Left lobe of liver (tissue), 2 donors: ENCODE data around the gene SORCS1. TPM values are rescaled to one million over a fixed set of nuclear protein-coding genes. Genes with fewer than 3 reads are reported as not detected.

Experiments used
- ATAC-seq: fragments of 200-7000 bp; cut with Tn5 transposase; one replicate; pipeline ENCODE4 v1.9.1; 2020; ENCODE audit warnings: mild to moderate bottlenecking, moderate library complexity
- DNase-seq: peaks from one replicate; pipeline ENCODE4 v3.0.0-alpha.2; 2020; ENCODE audit warnings: low spot score
- total RNA-seq: library from RNA; stranded (reverse); gene quantifications from one replicate; pipeline ENCODE4 v1.2.1, GENCODE V29; 2021
- donor health status: DM: no; HTN: no; CAD: no; lungs with moderate emphysema.
- donor health status: DM: no; HTN: yes; CAD: no.

Gene SORCS1
- total RNA-seq, 1 donor from 2014 or later: 0.10 TPM

DNA sequence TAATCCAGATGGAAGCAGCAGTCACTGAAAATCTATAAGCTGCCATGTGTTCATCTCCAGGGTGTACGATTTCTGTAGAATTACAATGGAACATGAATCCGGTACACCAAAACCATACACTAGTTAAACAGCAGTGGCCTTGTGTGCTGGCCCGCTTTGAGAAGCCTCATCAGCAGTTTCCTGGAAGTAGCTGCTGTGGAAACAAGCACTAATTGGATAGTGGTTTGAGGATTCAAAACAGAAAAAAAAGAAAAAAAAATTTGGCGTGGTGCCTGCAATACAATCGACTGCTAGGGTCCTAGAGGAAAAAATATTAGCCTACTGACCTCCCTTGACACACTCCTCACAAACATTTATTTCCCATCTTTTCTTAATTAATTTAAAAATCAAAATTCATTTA is 545.9 kb downstream of the SORCS1 start:
- no peak for ATAC-seq

DNA sequence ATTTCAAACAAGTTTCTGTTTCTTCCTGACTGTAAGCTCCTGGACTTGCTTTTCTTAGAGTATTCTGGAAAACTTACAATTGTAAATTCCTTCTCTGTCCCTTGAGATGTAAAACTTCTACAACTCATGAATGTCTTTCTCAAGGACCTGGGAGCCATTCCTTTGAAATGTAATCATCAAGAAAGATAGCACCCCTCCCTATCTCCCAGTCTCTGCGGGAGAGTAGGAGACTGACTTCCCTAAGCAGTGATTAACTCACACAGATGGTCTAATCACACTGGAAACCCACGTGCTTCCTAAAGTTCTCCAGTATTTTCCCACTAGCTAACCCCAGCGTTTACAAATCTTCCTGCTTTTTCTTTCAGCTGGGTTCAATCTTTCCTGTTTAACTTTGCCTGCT is 549.4 kb downstream of the SORCS1 start:
- DNase-seq (no peak), ATAC-seq (no peak)

More for the DNA sequence above, 545.9 kb downstream of the SORCS1 start:
- DNase-seq: no peak

DNA sequence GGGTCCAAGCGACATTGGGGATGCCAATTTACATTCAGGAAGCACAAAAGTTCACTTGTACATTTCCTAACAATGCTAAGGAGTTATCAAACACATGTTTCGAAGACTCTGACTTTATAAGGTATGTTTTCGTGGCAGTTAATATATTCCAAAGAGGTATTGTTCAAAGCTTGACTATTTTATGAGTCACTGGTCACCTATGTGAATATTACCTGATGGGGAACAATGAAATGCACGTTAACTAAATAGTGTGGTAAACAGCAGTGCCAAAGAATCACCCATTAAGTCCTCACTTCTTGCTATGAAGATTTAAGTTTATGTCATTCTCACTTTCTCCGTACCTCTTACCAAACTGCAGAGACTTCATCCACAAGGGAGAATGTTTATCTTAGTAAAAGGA is 550.2 kb downstream of the SORCS1 start:
- ATAC-seq: no peak
- DNase-seq: no peak

DNA sequence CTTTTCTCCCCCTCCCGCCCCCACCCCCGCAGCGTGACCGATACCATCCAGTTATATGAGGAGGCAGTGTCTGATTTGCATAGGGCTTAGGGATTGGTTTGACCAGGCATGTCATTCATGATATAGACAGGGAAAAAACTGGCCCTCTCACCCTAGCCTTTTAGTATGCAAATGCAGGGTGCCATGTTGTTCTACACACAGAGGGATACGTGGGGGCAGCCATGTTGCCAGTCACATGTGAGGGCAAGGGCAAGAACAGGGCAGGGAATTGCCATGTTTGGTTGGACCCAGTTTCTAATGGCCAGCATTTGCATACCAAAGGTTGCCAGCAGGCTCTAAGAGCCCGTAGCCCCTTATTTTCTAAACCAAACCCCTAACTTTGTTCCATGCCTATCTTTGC is 552.1 kb downstream of the SORCS1 start:
- no peak for ATAC-seq

DNA sequence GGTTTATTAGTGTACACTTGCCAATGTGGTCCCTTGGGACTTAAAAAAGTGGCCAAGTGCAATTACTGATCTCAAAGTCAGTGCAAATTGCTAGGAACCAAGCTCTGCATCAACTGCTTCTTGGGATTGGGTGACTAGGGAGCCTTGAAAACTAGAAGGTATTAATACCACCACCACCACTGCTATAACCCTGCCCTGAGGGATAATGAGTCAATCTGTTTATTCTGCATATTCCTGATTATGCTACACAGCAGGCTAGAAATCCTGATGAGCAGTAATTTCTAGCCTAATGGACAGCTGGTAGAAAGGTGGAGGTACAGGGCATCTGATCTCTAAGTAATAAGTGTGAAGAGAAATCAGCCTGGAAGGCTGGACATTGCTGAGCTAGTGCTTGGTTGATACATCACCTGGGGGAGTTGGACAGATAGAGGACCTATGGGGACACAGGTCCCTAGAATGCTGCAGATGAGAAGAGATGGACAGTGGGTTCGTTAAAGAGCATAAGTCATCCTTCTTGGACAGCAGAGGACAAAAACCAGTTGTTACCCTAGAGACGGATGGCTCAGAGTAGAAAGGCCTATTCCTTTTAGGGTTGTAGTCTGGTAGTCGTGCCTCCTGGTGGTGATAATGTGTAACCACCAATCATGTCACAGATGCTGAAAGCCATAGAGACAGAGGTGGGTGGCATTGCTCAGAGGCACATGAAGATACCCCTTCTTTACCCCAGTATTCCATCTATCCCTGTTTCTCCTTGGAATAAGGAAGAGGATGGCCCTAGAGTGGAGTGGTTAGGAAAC is 554.8 kb downstream of the SORCS1 start:
- ATAC-seq (no peak), DNase-seq (no peak)

More for the DNA sequence above, 552.1 kb downstream of the SORCS1 start:
- DNase-seq: no peak

DNA sequence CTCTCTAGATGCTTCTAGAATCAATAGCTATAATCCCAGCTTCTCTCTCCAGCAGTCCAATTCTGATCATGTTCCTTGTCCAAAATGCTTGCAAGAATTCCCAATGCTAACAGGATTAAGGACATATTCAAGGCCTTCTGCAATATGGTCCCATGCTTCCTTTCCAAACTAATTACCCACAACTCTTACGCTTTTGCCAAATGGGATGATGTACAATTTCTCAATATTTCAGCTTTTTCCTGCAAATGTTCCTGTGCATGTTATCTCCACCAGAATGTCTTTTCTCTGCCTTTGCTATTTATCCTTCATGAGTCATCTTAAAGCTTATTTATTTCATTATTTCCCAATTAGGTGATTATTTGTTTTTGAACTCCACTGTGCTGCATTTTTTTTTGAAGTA is 556.4 kb downstream of the SORCS1 start:
- ATAC-seq: no peak

DNA sequence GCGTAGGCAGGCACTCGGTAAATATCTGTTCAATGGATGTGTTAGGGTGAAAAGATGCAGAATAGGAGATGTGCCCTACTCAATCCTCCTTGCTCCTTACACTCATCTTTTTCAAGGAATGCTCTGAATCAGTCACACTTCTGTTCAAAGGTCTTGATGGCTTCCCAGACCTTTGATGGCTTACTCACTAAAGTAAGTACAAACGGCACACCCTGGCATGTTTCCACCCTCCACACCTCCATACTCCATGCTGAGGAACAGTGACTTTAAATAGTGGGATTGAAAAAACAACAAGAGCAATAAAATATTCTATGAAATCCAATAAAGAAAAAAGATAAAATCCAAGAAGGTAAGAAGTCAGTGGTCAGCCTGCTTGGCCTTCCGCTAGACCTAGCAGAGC is 569.2 kb downstream of the SORCS1 start:
- ATAC-seq: no peak
- DNase-seq: no peak

More for the DNA sequence above, 556.4 kb downstream of the SORCS1 start:
- DNase-seq: no peak

DNA sequence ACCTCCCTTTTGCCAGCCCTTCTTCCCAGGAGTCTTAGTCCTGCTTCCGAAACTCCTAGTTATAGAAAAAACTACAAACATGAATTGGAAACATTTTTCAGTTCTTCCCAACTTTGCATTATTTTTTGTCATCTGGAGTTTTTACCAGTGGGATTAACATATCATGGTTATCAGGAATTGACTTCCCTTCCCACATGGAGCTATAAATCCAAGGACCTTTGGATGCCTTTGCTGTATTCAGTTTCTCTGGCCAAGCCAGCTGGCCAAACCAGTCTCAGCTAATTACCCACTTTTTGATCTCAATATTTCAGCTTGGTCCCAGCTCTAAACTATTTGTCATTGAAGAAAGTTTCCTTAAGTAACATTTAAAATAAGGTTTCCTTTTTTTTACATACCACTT is 570.6 kb downstream of the SORCS1 start:
- DNase-seq: no peak
- no peak for ATAC-seq

DNA sequence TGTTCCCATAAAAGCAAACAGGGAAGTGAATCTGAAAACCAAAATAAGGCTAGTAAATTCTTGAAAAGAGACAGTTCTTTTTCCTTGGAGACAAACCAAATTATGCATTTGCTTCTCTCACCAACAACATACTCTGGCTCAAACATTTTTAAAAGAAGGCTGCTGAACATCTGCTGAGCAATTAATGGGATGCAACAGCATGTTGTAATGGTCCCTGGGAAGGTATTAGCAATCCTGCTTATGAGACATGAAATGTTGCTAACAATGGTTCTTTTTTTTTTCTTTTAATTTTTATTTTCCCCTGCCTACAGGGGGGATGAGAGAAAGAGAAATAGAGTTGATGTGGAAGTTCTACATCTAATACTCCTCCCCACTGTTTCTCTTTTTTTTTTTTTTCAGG is 572.1 kb downstream of the SORCS1 start:
- DNase-seq (no peak), ATAC-seq (no peak)

DNA sequence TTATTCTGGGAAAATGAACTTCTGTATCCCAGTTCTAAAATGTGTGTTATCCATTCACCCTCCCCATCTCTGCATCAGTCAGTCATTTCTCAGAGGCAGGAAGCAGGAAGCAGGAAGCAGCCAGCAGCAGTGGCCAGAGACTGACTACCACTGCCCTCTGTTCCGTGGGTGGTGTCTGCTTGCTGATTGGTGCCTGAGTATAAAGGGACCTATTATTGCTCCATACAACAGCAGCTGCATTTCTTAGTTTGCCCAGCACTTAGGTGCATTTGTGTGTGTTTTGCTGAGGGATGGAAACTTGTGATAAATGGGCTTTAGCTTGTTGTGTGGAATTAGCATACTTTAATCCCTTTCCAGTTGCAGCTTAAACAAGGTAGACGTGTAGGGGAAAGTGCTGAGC is 582.2 kb downstream of the SORCS1 start:
- DNase-seq (no peak), ATAC-seq (no peak)

DNA sequence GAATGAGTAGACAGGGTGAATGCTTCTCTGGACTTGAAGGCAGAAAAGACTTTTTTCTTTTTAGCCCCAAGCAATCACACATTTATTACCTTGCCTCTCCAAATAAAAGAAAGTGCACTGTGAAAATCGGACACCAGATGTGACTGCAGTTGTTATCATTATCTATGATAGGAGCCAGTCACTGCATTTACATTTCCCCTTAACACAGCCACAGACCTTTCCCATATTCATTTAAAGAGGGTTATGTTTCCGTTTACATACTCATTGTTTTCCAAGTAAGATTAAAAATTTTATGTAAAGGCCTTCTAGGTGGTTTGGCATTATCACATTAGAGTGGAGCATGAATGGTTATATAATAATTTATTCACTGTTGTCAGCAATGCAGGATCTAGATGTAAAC is 586.8 kb downstream of the SORCS1 start:
- ATAC-seq (no peak), DNase-seq (no peak)

DNA sequence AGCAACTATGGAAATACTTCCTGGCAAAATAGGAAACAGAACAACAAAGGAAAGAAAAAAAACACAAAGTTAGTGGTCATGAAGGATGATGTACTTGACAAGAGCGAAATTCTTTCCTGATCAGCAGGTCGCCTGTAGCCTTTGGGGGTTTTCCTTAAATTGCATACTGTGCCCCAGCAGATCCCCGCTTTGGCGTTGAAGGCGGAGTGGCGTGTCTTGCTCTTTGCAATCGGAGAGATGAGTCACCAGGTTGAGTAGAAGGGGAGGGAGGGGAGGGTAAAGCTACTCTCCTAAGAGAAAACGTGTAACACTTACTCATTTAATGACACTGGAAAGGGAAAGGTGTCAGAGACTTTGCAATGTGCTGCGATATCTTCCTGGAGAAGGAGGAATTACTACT is 587.2 kb downstream of the SORCS1 start:
- no peak for ATAC-seq
- DNase-seq: no peak

DNA sequence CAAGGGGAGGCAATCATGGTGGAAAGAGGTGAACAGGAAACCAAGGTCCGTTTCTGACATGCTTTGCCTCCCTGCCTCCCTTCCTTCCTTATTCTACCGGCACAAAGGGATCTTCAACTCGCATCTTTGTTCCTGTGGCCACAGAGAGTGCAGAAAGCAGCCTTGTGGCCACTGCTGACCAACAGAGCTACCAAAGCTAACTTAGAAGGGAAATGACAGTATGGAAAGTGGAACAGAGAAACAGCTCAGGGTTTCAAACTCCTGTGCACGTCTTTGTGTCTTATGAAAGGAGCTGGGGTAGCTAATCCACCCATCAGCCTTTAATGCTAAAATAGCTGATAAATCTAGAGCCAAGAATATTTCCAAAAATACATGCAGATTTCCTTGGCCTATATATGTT is 588.0 kb downstream of the SORCS1 start:
- DNase-seq: no peak

DNA sequence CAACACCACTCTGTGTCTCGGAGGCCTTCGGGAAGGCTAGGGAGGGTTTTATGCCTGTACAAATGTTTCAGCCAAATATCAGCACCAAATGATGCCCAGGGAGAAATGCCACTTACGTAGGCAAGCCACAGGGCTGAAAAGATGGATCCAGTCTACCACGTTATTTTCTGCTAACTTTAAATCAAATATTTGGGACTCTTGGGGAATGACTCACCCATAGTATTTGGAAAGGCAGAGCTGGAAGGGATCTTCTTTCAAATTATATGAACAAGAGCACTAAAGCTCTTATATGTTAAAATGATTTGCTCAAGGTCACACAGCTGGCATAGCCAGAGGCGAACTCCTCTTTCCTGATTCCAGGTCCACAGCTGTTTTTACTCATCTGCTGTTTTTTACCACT is 591.4 kb downstream of the SORCS1 start:
- DNase-seq (no peak), ATAC-seq (no peak)

More for the DNA sequence above, 588.0 kb downstream of the SORCS1 start:
- ATAC-seq: no peak

DNA sequence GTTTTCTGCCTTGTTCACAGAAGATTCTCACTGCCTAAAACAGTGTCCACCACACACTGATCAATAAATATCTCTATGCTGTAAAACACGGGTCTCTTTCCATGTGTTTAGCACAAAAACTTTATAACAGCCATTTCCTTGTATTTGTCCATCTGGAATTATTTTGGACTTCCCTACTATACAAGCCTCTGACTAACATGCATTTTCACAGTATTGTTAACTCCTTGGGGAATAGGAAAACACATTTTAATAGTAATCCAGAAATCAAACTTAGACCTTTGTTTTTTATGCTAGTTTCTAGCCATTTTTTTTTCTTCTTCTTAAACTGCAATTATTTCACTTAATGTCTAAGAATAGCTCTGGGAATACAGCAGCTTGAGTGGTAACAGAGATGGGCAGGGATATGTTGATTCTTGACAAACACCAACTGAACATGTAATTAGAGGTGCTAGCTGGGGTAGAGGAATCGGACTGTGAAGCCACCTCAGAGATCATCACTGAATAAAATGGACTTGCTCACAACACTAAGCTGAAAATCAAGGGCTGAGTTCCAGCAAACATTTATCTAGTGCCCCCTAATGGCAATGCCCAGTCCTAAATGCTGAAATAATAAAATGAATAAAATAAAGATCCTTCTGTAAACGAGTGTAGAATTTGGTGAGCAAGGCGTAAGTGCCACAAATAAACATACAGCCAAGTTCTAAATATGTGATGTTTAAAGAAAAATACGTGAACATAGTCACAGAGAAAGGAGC is 593.1 kb downstream of the SORCS1 start:
- DNase-seq (no peak), ATAC-seq (peak; percentile 88)

DNA sequence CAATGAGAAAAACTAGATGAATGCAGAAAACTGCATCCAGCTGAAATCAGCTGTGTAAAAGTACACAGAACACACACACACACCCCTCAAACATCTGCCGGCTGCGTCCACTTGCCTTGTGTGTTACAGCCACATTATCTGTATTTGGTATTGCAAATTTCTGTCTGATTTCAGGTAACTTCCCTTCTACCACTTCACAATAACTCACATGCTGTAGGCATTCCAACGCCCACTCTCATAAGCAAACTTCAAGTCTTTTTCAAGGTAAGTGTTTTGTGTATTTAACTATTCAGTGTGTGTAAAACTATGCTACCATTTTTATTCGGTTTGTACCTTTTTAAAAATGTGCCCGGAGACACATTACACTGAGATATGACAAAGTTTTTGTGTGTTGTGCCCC is 594.2 kb downstream of the SORCS1 start:
- DNase-seq (no peak), ATAC-seq (no peak)

DNA sequence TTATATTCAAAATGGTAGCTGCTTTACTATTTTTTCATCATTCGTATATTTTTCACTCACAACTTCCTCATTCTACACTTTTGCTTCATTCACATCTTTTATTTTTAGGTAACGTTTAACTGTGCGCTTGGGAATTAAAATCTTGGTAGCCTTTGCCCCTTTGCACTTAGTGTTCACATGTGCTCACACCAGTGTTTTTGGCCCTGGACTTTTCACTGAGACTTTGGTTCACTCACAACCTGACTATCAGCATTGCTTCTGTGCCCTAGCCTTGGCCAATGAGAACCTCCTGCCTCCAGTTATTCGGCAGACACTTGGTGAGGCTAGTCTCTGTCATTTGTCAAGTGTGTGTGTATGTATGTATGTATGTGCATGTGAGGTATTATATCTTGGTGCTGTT is 596.9 kb downstream of the SORCS1 start:
- peak; percentile 63 for ATAC-seq
- no peak for DNase-seq

DNA sequence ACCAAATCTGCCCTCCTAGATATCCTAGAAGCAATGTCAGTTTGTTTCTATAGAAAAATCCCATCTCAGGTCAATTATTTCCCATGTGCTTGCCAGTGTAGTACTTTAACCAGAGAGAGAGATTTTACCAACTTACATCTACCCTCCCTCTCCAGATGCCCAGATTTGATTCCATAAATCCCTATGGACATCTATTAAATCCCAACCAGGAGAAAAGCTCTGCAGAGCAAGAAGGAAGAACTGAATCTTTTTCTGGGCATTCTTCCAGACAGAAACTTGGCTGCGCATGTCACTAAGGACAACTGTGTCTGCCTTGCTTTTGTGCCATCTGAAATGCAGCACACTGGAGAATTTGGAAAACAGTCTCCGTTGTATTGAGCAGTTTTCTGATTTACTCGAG is 597.6 kb downstream of the SORCS1 start:
- DNase-seq (no peak), ATAC-seq (peak; percentile 62)

DNA sequence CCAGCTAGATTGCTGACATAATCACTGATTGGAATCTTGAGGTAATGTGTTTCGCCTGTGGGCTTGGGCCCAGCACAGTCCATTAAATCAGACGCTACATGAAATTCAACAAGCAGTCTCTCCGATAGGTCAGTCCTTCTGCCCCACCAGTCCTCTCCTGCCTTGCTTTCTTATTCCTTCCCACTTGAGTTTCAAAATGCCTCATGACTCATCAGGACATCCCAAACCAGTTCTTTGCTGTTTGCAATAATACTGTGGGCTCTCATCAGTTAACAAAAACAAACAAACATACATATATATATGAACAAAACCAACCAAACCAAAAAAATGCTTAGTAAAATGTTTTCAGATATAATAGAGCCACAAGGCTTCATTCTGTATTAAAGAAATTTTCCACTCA is 599.0 kb downstream of the SORCS1 start:
- no peak for ATAC-seq
- no peak for DNase-seq

DNA sequence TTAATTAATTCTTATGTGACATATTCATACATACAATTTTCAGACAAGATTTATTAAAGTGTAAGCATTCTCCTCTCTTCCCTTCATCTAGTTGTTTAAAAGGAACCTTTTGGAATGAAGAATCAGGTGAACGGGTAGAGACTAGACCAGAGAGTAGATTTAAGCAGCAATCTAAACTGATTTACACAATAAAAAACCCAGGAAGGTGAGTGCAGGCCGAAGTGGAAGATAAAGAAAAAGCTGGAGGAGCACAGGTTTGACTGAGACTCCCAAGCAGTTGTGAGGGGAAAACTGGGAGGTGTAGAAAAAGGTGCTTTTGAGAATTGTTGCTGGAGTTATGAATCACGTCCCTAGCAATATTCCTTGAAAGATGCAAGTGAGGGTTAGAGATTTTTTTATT is 601.1 kb downstream of the SORCS1 start:
- ATAC-seq (no peak), DNase-seq (no peak)

DNA sequence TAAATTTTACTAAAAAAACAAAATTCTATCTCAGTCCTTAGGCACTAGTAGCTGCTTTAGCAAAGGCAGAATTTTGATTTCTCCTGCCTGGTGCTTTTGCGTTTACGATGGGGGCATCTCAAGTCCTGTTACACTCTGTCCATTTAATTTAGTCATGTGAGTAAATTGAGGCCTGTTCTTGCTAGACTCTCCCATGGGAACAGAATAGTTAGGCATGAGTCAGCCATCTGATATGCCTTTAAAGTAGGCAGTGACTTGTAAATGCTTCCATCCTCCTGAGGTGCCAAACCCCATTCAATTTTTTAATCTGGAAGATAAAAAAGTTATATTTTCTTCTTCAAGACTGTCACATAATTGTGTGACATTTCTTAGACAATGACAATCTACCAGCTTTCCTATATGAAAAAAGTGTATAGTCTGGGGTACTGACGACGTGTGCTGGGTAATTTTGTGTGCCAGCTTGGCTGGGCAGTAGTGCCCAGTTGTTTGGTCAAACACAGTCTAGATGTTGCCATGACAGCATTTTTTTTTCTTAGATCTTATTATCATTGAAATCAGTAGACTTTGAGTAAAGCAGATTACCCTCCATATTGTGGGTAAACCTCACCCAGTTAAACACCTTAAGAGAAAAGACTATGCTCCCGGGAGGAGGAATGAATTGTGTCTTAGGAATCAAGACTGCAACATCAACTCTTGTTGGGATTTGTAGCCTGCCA is 603.4 kb downstream of the SORCS1 start:
- ATAC-seq (no peak), DNase-seq (no peak)

DNA sequence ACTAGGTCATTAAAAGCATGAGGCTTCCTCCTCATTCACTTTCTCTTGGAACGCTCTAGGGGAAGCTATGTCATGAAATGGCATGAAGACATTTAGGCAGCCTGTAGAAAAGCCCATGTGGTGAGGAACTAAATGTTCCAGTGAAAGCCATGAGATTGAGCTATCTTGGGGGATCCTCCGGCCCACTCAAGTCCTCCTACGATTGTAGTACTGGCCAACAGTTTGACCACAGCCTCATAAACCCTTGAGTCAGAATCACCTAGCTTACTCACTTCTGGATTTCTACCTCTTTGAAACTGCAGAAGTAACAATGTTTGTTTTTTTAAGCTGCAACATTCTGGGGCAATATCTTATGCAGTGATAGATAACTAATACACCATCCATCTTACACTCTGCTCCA is 605.1 kb downstream of the SORCS1 start:
- ATAC-seq (no peak), DNase-seq (no peak)
